Osteoblast (primary cell): Measurements from ENCODE around the gene DNLZ. TPM values are rescaled to one million over a fixed set of nuclear protein-coding genes. Genes with fewer than 3 reads are reported as not detected.
"Not testable (repeated sequence)": the region's sequence is repeated elsewhere in the genome, so short reads cannot be mapped to it uniquely, and the experiment has no call there.

Experiments
- DNase-seq: peaks from one replicate; pipeline ENCODE4 v3.0.0; 2011; ENCODE audit warnings: low spot score, mixed read lengths; ENCODE audit not compliant: insufficient read length; ENCODE audit errors: missing footprints
- H2AFZ ChIP-seq: 2 replicates; pipeline ENCODE4 v1.6.0; 2011; ENCODE audit warnings: mild to moderate bottlenecking, low read length
- H3K27ac ChIP-seq: 2 replicates; pipeline ENCODE4 v1.5.1; 2011; ENCODE audit warnings: mild to moderate bottlenecking, low read depth, low read length, moderate library complexity
- H3K27me3 ChIP-seq: 2 replicates; pipeline ENCODE4 v1.6.0; 2012; ENCODE audit warnings: mild to moderate bottlenecking, control low read depth, inconsistent platforms, low read length, moderate library complexity; ENCODE audit not compliant: insufficient read depth
- H3K36me3 ChIP-seq: 2 replicates; pipeline ENCODE4 v1.5.1; 2011; ENCODE audit warnings: mild to moderate bottlenecking, low read length, control low read depth, moderate library complexity; ENCODE audit not compliant: insufficient read depth
- H3K4me1 ChIP-seq: 2 replicates; pipeline ENCODE4 v1.5.1; 2011; ENCODE audit warnings: mild to moderate bottlenecking, low read length, control low read depth, moderate library complexity; ENCODE audit not compliant: insufficient read depth
- H3K4me2 ChIP-seq: 2 replicates; pipeline ENCODE4 v1.6.0; 2011; ENCODE audit warnings: mild to moderate bottlenecking, low read length; ENCODE audit not compliant: insufficient read depth
- H3K4me3 ChIP-seq: fragments of 200-600 bp; sonication (generic); 3 replicates; pipeline ENCODE4 v1.5.1; 2012; ENCODE audit warnings: mild to moderate bottlenecking, low read length, inconsistent platforms; ENCODE audit not compliant: insufficient read depth
- H3K79me2 ChIP-seq: 2 replicates; pipeline ENCODE4 v1.6.0; 2012; ENCODE audit warnings: mild to moderate bottlenecking, low read length, control low read depth, inconsistent platforms; ENCODE audit not compliant: insufficient read depth
- H3K9me3 ChIP-seq: 2 replicates; pipeline ENCODE4 v1.5.1; 2011; ENCODE audit warnings: low read depth, low read length, control low read depth
- H4K20me1 ChIP-seq: 2 replicates; pipeline ENCODE4 v1.6.0; 2012; ENCODE audit warnings: mild to moderate bottlenecking, low read length, control low read depth; ENCODE audit not compliant: insufficient read depth
- total RNA-seq: library from RNA; depleted of rRNA; stranded (reverse); fragments of >200 nt; gene quantifications from 2 replicates; pipeline ENCODE4 v1.2.3, GENCODE V29; 2012
- TF ChIP-seq, protein P1 (sequence below): IDR thresholded peaks from 2 replicates; pipeline ENCODE4 v1.5.1; 2011; ENCODE audit warnings: mild to moderate bottlenecking, low read depth, low read length, moderate library complexity; ENCODE audit errors: extremely low read depth

The DNLZ gene
- total RNA-seq, 1 donor: 4.3 TPM

DNA sequence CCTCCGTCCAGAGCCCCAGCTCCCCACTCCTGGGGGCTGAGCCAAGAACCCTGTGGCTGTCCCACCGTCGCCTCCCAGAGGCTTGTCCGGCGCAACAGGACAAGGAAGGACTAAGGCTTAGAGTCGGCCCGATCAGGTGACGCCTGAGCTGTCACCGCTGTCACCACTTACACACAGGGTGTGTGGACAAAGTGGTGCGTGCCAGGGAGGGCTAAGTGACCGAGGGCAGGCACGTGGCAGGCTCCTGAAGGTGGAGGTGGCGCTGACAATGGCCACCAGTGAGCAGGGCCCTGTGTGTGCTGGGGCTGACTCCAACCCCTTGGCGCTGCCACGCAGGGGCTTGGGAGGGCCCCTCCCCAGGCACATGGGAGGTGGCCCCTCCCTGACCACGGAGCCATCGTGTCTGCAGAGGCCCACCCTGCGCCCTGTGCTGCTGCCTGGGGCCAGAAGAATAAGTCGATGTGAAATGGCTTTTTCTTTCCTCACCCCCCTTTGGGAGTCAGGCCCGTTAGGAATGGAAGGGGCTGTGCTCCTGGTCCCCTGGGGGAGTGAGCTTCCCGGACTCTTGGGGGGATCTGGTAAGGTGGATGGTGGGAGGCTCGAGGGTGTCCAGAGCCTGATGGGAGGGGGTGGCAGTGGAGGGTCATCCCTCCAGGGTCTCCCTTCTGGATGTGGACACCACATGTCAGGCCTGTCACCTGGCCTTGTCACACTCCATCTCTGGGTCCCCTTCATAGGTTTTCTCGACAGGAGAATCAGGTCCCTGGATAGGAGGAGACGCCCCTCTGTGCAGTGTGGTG, 38.8 kb downstream of the DNLZ start:
- Histone ChIP-seq H3K9me3 (peaks cover 3% of the 10 kb centered on the region), H3K4me3 (no peak overlapping the region), H3K4me2 (no peak overlapping the region), H3K36me3 (no peaks in the 10 kb centered on the region), H3K79me2 (peaks cover 19% of the 10 kb centered on the region), H2AFZ (no peak overlapping the region), H4K20me1 (peaks cover 17% of the 10 kb centered on the region), H3K4me1 (peaks cover 29% of the 10 kb centered on the region), H3K27me3 (no peaks in the 10 kb centered on the region), H3K27ac (no peak overlapping the region)
- TF ChIP-seq, protein P1, sequence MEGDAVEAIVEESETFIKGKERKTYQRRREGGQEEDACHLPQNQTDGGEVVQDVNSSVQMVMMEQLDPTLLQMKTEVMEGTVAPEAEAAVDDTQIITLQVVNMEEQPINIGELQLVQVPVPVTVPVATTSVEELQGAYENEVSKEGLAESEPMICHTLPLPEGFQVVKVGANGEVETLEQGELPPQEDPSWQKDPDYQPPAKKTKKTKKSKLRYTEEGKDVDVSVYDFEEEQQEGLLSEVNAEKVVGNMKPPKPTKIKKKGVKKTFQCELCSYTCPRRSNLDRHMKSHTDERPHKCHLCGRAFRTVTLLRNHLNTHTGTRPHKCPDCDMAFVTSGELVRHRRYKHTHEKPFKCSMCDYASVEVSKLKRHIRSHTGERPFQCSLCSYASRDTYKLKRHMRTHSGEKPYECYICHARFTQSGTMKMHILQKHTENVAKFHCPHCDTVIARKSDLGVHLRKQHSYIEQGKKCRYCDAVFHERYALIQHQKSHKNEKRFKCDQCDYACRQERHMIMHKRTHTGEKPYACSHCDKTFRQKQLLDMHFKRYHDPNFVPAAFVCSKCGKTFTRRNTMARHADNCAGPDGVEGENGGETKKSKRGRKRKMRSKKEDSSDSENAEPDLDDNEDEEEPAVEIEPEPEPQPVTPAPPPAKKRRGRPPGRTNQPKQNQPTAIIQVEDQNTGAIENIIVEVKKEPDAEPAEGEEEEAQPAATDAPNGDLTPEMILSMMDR: no peak
- no peak for DNase-seq

DNA sequence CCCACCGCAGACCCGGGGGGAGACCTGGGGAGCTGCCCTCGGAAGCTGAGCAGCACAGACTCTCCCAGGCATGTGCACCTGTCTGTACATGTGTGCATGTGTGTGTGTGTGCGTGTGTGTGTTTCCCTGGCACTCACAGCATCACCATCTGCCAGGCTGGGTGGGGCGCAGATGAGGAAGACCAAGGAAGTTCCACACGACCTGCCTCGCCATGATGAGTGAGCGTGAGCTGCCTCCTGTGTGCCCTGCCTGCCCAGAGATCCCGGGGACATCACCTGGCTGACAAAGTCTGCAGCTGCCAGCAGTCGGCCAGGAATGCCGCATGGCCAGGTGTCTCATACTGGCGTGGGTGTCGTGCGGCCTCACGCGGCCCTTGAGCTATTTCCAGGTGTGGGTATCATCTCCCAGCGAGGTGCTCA, 40.2 kb downstream of the DNLZ start:
- H3K27ac ChIP-seq: no peak overlapping the region
- no peaks in the 10 kb centered on the region for H3K36me3 ChIP-seq
- TF ChIP-seq, protein P1: no peak
- H3K4me1 ChIP-seq: peaks cover 19% of the 10 kb centered on the region
- H3K4me3 ChIP-seq: no peak overlapping the region
- no peak overlapping the region for H2AFZ ChIP-seq
- peaks cover 3% of the 10 kb centered on the region for H3K9me3 ChIP-seq
- H3K4me2 ChIP-seq: no peak overlapping the region
- DNase-seq: no peak
- peaks cover 5% of the 10 kb centered on the region for H4K20me1 ChIP-seq
- H3K27me3 ChIP-seq: no peaks in the 10 kb centered on the region
- H3K79me2 ChIP-seq: peaks cover 6% of the 10 kb centered on the region

DNA sequence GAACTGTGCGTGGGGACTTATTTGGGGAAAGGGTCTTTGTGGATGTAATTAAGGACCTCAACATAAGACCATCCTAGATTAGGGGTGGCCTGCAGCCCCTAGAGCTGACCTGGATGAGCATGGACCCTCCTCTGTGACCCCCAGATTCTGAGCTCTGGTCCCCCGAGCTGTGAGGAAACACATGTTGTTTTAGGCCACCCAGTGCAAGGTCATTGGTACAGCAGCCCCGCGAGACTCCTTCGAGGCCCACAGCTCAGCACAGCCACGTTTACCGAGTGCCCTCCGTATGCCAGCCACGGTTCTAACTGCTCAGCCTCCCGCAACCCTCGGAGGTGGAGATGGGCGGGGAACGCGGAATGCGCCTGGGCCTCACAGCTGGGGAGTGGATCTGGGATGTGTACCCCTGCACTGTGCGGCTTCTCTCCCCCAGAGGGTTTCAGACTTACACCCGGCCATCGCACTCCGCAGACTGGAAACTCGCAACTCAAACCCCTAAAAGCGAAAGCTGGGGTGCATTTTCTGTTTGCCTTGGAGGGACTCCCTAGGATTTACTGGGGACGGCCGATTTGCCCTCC, 40.7 kb downstream of the DNLZ start:
- Histone ChIP-seq H3K36me3 (no peaks in the 10 kb centered on the region), H3K27me3 (no peaks in the 10 kb centered on the region), H3K27ac (no peak overlapping the region), H4K20me1 (no peaks in the 10 kb centered on the region), H3K4me1 (peaks cover 15% of the 10 kb centered on the region), H3K4me2 (no peak overlapping the region), H2AFZ (no peak overlapping the region), H3K4me3 (no peak overlapping the region), H3K9me3 (peaks cover 3% of the 10 kb centered on the region), H3K79me2 (peaks cover under 1% of the 10 kb centered on the region)
- DNase-seq: no peak
- TF ChIP-seq, protein P1: no peak

DNA sequence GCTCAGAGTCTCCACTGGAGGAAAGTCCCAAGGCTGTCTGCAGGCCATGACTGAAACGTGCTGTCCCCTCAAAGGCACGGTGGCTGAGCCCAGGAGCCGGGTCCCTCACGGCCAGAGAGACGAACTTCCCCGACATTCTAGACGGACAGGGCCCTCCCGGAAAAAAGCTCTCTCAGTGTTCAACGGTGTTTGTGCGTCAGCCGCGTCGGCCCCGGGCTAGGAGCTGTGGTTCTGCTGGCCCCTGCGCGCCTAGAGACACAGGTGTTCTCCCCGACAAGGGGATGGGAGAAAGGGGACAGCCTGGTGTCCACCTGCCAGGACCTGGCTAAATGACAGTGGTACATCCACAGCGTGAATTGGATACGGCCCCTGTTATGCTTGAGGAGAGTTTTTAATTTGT, 42.0 kb downstream of the DNLZ start:
- Histone ChIP-seq H3K9me3 (peaks cover 3% of the 10 kb centered on the region), H3K79me2 (no peaks in the 10 kb centered on the region), H4K20me1 (no peaks in the 10 kb centered on the region), H3K27me3 (no peaks in the 10 kb centered on the region), H3K4me1 (peaks cover 9% of the 10 kb centered on the region), H3K27ac (no peak overlapping the region), H3K4me3 (no peak overlapping the region), H3K36me3 (no peaks in the 10 kb centered on the region), H3K4me2 (no peak overlapping the region), H2AFZ (no peak overlapping the region)
- no peak for DNase-seq
- TF ChIP-seq, protein P1: no peak

DNA sequence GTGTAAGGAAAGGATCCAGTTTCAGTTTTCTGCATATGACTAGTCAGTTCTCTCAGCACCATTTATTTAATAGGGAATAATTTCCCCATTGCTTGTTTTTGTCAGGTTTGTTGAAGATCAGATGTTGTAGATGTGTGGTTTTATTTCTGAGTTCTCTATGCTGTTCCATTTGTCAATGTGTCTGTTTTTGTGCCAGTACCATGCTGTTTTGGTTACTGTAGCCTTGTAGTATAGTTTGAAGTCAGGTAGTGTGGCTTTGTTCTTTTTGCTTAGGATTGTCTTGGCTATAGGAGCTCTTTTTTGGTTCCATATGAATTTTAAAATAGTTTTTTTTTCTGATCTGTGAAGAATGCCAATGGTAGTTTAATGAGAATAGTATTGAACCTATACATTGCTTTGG, 42.6 kb downstream of the DNLZ start:
- H3K36me3 ChIP-seq, H3K4me3 ChIP-seq, H3K4me2 ChIP-seq, H2AFZ ChIP-seq, H3K27me3 ChIP-seq, DNase-seq, H3K79me2 ChIP-seq, H3K9me3 ChIP-seq, H4K20me1 ChIP-seq, H3K4me1 ChIP-seq, H3K27ac ChIP-seq: not testable (repeated sequence)

DNA sequence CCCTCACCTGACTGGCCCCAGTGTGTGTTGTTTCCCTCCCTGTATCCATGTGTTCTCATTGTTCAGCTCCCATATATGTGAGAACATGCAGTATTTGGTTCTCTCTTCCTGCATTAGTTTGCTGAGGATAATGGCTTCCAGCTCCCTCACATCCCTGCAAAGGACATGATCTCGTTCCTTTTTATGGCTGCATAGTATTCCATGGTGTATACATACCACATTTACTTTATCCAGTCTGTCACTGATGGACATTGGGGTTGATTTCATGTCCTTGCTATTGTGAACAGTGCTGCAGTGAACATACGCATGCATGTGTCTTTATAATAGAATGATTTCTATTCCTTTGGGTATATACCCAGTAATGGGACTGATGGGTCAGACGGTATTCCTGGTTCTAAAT, 43.6 kb downstream of the DNLZ start:
- not testable (repeated sequence) for H3K9me3 ChIP-seq

More for the DNA sequence above, 43.6 kb downstream of the DNLZ start:
- H4K20me1 ChIP-seq, H3K27ac ChIP-seq, H3K4me3 ChIP-seq, H2AFZ ChIP-seq, H3K36me3 ChIP-seq, H3K4me2 ChIP-seq, H3K79me2 ChIP-seq, DNase-seq, H3K4me1 ChIP-seq, H3K27me3 ChIP-seq: not testable (repeated sequence)
